ENCODE results near the gene PAK6.

DNA sequence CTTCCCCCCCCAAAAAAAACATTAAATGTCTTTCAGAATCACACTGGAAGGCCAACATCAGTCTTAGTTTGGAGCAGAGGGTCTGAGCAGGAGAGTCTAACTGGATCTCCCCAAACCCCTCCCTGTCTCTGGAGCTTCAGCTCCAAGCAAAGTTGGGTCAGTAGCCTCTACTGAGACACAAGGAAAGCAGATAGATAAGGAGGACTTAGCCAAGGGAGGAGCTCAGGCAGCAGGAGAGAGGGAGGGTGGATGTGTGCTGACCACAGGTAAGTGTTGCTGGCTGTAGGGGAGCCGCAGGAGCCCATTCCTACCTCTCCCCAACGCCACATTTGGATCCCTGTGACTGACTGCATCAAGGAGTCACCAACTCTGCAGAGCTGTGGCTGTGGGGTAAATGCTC lies 61.9 kb downstream of the PAK6 start:
- no peak for TF ChIP-seq EZH2 (IDR thresholded peaks at IDR 0.05; ENCODE audit: low read length, unreplicated experiment)
- TF ChIP-seq, protein P1, sequence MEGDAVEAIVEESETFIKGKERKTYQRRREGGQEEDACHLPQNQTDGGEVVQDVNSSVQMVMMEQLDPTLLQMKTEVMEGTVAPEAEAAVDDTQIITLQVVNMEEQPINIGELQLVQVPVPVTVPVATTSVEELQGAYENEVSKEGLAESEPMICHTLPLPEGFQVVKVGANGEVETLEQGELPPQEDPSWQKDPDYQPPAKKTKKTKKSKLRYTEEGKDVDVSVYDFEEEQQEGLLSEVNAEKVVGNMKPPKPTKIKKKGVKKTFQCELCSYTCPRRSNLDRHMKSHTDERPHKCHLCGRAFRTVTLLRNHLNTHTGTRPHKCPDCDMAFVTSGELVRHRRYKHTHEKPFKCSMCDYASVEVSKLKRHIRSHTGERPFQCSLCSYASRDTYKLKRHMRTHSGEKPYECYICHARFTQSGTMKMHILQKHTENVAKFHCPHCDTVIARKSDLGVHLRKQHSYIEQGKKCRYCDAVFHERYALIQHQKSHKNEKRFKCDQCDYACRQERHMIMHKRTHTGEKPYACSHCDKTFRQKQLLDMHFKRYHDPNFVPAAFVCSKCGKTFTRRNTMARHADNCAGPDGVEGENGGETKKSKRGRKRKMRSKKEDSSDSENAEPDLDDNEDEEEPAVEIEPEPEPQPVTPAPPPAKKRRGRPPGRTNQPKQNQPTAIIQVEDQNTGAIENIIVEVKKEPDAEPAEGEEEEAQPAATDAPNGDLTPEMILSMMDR (conservative IDR thresholded peaks at IDR 0.05; ENCODE audit: low read depth, low read length): no peak
